Activated CD4-positive, alpha-beta T cell treated with anti-CD3 and anti-CD28 coated beads, Interleukin-2, amount 50 U/mL, for 24 hours (primary cell): Measurements from ENCODE around the gene IL1RN.
A peak's percentile ranks its signal among the peaks of the same experiment; 100 is the strongest.

Experiments used
- DNase-seq, 2 donors: peaks; one replicate each; pipeline ENCODE4 v3.0.0-alpha.2; 2020; ENCODE audit warnings: low read depth in 1 of 2, low spot score in 1 of 2

IL1RN gene

DNA sequence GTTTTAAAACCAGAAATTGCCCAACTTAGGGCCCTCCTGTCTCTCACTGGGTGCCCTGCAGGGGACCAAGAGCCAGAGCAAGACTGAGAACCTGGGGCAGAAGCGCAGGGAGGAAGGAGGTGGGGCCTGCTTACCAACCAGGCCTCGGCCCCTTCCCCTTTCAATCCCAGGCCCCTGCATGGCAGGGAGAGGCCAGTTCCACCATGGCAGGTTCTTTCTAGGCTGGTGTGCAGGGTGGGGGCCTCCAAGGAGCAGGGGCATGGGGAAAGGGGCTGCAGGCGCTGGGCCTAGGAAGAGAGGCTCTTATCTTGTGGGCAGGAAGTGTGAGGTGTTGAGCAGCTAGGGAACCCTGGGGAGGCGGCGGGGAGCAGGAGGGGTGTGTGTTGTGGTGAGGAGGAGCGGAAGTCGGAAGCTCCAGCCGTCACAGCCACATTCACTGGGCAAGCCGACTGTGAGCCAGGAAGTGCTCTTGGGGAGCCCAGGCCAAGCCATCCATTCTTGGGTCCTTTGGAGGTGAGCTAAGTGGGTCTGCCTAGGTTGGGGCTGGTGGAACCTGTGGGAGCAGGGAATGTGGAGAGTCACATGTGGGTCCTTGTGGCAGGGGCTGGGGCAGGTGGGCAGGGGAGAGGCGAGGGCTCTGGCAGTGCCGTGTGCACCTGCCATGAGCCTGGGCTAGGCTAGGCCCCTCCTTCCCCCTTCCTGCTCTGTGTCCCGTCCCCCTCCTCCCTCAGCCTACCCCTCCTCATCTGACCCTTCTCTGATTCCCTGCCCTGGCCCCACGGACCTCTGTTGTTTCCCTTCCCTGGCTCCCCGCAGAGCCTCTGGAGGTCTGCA, 46.4 kb downstream of the IL1RN start, which contains the start of gene PSD4:
Gene PSD4 (plus strand): TSS at position 430 of the 834 bp plus-strand sequence. CDS start 8,486 bp downstream, outside the sequence.
- DNase-seq, result peak; percentile 64 to 83

DNA sequence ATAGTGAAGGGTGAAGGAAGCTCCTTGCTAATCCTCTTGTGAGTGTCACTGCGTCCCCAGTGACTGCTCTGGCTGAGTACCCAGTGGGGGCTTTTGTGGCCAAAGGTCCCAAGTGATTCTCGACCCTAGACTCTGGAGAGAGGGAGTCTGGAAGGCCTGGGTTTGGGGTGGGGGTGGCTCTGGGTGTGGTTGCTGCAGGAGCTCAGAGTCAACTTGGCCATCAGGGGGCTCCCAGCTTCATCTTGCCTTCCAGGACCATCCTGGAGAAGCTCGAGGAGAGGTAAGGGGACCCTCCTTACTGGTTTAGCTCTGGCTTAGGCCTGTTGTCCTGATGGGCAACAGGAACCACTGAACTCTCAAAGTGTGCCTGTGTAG, 47.0 kb downstream of the IL1RN start:
- DNase-seq, result no peak

DNA sequence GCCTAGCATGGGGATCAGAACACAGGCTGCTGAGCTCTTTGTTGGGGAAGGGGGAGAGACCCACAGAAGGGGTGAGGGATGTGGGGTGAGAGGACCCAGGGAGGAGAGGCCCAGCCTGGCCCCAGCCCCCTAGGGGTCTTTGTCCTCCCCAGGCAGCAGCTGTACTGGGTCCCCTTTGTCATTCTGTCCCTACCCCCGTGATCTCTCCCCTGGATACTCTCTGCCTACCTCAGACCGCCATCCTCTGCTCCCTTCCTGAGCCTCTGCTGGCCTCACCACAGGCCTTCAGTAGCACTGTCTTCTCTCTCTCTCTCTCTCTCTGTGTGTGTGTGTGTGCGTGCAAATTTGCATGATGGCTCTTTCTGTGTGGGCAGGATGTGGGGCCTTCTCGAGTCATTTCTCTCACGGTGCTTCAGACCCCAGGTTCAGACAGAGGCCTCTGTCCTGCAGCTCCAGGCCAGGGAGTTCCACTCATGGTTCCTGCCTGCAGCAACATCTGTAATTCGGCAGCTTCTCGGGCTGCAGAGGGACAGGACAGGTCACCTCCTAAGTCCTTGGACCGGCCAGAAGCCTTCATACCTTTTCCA, 47.7 kb downstream of the IL1RN start:
- peak in 1 of 2 donors; percentile 47 for DNase-seq

- no peak for DNase-seq
Measured at GRCh38 chr2:113175736-113176695, 48.6 kb downstream of the IL1RN start.

- DNase-seq, result no peak
Measured at GRCh38 chr2:113176696-113177355, 49.4 kb downstream of the IL1RN start.

DNA sequence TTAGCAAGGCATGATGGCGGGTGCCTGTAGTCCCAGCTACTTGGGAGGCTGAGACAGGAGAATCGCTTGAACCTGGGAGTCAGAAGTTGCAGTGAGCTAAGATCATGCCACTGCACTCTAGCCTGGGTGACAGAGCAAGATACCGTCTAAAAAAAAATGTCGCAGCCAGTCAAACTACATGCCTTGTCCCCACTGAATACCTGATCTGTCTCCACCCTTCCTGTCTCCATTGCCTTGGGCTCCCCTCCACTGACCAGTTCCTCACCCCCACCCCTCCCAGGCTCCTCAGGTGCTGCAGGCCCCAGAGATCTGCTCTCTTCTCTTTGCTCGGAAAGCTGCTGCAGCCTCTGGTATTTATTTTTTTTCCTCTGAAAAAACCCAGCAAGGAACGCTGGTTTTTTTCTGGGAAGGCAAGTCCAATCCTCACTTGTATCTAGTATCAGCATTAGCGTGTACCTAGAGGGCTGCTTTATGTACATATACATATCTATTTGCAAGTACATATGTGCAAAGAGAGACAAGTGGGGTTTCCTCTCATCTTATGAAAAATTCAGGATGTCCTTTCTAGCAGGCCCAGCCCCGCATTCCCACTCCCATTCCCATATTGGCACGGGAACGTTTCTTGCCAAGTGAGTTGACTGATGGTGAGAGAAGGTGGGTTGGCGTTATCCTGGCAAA, 50.8 kb downstream of the IL1RN start:
- no peak for DNase-seq

DNA sequence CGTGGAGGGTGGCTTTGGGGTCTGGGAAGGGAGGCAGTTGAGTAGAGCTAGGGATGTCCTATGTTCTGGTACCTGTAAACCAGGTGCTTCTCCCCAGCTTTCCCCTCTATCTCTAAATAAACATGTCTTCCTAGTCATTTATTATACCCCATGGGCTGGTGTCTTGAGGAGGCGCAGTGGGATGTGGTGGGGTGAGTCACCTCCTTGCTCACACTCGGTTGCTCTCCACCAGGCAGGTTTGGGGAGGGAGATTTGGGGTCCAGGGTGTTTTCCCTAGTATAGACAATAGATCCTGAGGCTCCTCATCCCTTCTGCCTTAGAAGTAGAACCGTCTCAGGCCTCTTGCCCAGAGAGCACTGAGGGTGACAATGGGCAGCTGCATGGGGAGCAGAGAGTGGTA, 51.5 kb downstream of the IL1RN start:
- DNase-seq, result no peak

GRCh38 chr2:113179446-113180045, 52.1 kb downstream of the IL1RN start:
- no peak for DNase-seq

GRCh38 chr2:113180131-113180946, 52.9 kb downstream of the IL1RN start:
- DNase-seq, result no peak

- DNase-seq, result no peak
Measured at GRCh38 chr2:113181258-113182051, 54.1 kb downstream of the IL1RN start.

GRCh38 chr2:113182471-113183260, 55.3 kb downstream of the IL1RN start:
- no peak for DNase-seq

- DNase-seq, result no peak
Measured at GRCh38 chr2:113183264-113183663, 55.9 kb downstream of the IL1RN start.
